GM23338 (cell line): ENCODE measurements around the gene EML2. TPM values are rescaled to one million over a fixed set of nuclear protein-coding genes. Genes with fewer than 3 reads are reported as not detected.

ENCODE experiments used
- ATAC-seq: fragments of 200-7000 bp; cut with Tn5 transposase; 3 replicates; pipeline ENCODE4 v1.9.1; 2020
- DNase-seq: peaks from one replicate; pipeline ENCODE4 v3.0.0-alpha.2; 2015; ENCODE audit warnings: low spot score
- H2AFZ ChIP-seq: fragments of 200-600 bp; sonication (generic); 2 replicates; pipeline ENCODE4 v1.8.0; 2016; ENCODE audit warnings: antibody characterized with exemption, mild to moderate bottlenecking, moderate library complexity
- H3F3A ChIP-seq: fragments of 200-600 bp; sonication (generic); replicated peaks from 2 replicates; pipeline ENCODE4 v1.8.0; 2017; ENCODE audit warnings: antibody characterized with exemption, mixed run types, low read depth
- H3K27ac ChIP-seq: fragments of 200-600 bp; sonication (generic); 2 replicates; pipeline ENCODE4 v1.6.1; 2016; ENCODE audit warnings: low read depth
- H3K27me3 ChIP-seq: fragments of 200-600 bp; sonication (generic); 2 replicates; pipeline ENCODE4 v1.8.0; 2016; ENCODE audit warnings: mild to moderate bottlenecking, mixed run types, moderate library complexity; ENCODE audit not compliant: insufficient read depth
- H3K36me3 ChIP-seq: fragments of 200-600 bp; sonication (generic); 2 replicates; pipeline ENCODE4 v1.8.0; 2016; ENCODE audit warnings: mild to moderate bottlenecking; ENCODE audit not compliant: insufficient read depth
- H3K4me1 ChIP-seq: fragments of 200-600 bp; sonication (generic); 2 replicates; pipeline ENCODE4 v1.8.0; 2016; ENCODE audit warnings: mild to moderate bottlenecking, moderate library complexity; ENCODE audit not compliant: insufficient read depth
- H3K4me2 ChIP-seq: fragments of 200-600 bp; sonication (generic); 2 replicates; pipeline ENCODE4 v1.7.1; 2017; ENCODE audit warnings: mixed run types
- H3K4me3 ChIP-seq: fragments of 200-600 bp; sonication (generic); 2 replicates; pipeline ENCODE4 v1.6.1; 2016; ENCODE audit warnings: mixed run types
- H3K79me2 ChIP-seq: fragments of 200-600 bp; sonication (generic); replicated peaks from 2 replicates; pipeline ENCODE4 v1.8.0; 2017; ENCODE audit warnings: mild to moderate bottlenecking; ENCODE audit not compliant: insufficient read depth
- H3K9me2 ChIP-seq: fragments of 200-600 bp; sonication (generic); 2 replicates; pipeline ENCODE4 v1.8.0; 2017; ENCODE audit not compliant: insufficient read depth
- H4K20me1 ChIP-seq: fragments of 200-600 bp; sonication (generic); replicated peaks from 2 replicates; pipeline ENCODE4 v1.8.0; 2017; ENCODE audit warnings: mild to moderate bottlenecking; ENCODE audit not compliant: insufficient read depth
- H3K27ac Mint-ChIP-seq: 2 replicates; pipeline ENCODE4 v1.8.0; 2020; ENCODE audit warnings: inconsistent platforms, mild to moderate bottlenecking, moderate library complexity, mixed read lengths
- H3K27me3 Mint-ChIP-seq: 3 replicates; pipeline ENCODE4 v1.8.0; 2022; ENCODE audit warnings: low read depth, mild to moderate bottlenecking, moderate library complexity, mixed read lengths, inconsistent platforms; ENCODE audit not compliant: insufficient read depth, poor library complexity
- H3K36me3 Mint-ChIP-seq: 3 replicates; pipeline ENCODE4 v1.8.0; 2021; ENCODE audit warnings: low read depth, mild to moderate bottlenecking, inconsistent platforms, moderate library complexity, mixed read lengths
- H3K4me1 Mint-ChIP-seq: 3 replicates; pipeline ENCODE4 v1.8.0; 2020; ENCODE audit warnings: mild to moderate bottlenecking, inconsistent platforms, mixed read lengths
- H3K4me3 Mint-ChIP-seq: 3 replicates; pipeline ENCODE4 v1.8.0; 2021; ENCODE audit warnings: moderate library complexity, mild to moderate bottlenecking, inconsistent platforms, mixed read lengths
- H3K9me3 Mint-ChIP-seq: 3 replicates; pipeline ENCODE4 v1.8.0; 2020; ENCODE audit warnings: moderate library complexity, mild to moderate bottlenecking, inconsistent platforms, mixed read lengths
- CREB1 ChIP-seq: fragments of 250-450 bp; sonication (Bioruptor Pico); IDR thresholded peaks from 2 replicates; pipeline ENCODE4 v1.5.0; 2020; ENCODE audit warnings: low read depth, mild to moderate bottlenecking, moderate library complexity
- EZH2 ChIP-seq: fragments of 200-600 bp; sonication (generic); IDR thresholded peaks from one replicate; pipeline ENCODE4 v1.8.0; 2017; ENCODE audit warnings: antibody characterized with exemption, mild to moderate bottlenecking, low read depth; ENCODE audit not compliant: unreplicated experiment
- JUNB ChIP-seq: IDR thresholded peaks from one replicate; pipeline ENCODE4 v1.6.1; 2016; ENCODE audit warnings: antibody characterized with exemption; ENCODE audit not compliant: unreplicated experiment
- ZNF114 ChIP-seq: fragments of 250-450 bp; sonication (Bioruptor Pico); IDR thresholded peaks from 2 replicates; pipeline ENCODE4 v1.5.0; 2020; ENCODE audit warnings: mild to moderate bottlenecking, moderate library complexity
- ZNF331 ChIP-seq: fragments of 250-450 bp; sonication (Bioruptor Pico); IDR thresholded peaks from 2 replicates; pipeline ENCODE4 v1.5.0; 2020; ENCODE audit warnings: low read depth, mild to moderate bottlenecking, moderate library complexity
- polyA plus RNA-seq: library from polyadenylated mRNA; unstranded; fragments of >200 nt; fragmentation: Nextera tagmentation; extraction: Ambion mirVana; gene quantifications from 2 replicates; pipeline ENCODE4 v1.2.1, GENCODE V29; 2016
- total RNA-seq: library from RNA; depleted of rRNA; stranded (reverse); fragments of >200 nt; shearing (Covaris generic); gene quantifications from 2 replicates; pipeline ENCODE4 v1.2.3, GENCODE V29; 2014
- TF ChIP-seq, protein P1 (sequence below): fragments of 250-450 bp; sonication (Bioruptor Pico); IDR thresholded peaks from 2 replicates; pipeline ENCODE4 v1.5.0; 2020; ENCODE audit warnings: mild to moderate bottlenecking, moderate library complexity
- TF ChIP-seq, protein P2 (sequence below): IDR thresholded peaks from 2 replicates; pipeline ENCODE4 v1.6.1; 2016; ENCODE audit warnings: antibody characterized with exemption
- TF ChIP-seq, protein P3 (sequence below), 2 experiments: fragments of 200-600 bp in 1 of 2; sonication (generic) in 1 of 2; conservative IDR thresholded peaks; 2 replicates each; pipeline versions ENCODE4 v1.5.1 to v1.6.1; 2016 to 2017; ENCODE audit warnings: antibody characterized with exemption in 2 of 2, low read depth in 2 of 2, mild to moderate bottlenecking in 2 of 2, moderate library complexity in 1 of 2

The EML2 gene
- total and polyA plus RNA-seq, 2 experiments from 2014 or later, result 7.1 to 33.9 TPM

DNA sequence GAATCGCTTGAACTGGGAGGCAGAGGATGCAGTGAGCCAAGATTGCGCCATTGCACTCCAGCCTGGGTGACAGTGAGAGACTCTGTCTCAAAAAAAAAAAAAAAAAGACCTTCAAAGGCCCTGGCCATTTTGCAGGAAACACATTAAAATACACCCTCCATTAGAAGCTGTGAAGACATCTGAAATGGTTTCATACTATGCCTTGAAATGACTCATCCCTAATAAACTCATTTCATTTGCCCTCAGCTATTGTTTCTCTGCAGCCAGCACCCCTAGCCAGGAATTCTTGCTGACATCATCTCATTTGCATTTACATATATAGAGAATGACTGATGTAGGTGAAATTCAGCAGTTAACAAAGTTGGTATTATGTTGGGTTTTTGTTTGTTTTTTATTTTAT, 8.7 kb downstream of the EML2 start (continued):
- TF ChIP-seq, protein P1, sequence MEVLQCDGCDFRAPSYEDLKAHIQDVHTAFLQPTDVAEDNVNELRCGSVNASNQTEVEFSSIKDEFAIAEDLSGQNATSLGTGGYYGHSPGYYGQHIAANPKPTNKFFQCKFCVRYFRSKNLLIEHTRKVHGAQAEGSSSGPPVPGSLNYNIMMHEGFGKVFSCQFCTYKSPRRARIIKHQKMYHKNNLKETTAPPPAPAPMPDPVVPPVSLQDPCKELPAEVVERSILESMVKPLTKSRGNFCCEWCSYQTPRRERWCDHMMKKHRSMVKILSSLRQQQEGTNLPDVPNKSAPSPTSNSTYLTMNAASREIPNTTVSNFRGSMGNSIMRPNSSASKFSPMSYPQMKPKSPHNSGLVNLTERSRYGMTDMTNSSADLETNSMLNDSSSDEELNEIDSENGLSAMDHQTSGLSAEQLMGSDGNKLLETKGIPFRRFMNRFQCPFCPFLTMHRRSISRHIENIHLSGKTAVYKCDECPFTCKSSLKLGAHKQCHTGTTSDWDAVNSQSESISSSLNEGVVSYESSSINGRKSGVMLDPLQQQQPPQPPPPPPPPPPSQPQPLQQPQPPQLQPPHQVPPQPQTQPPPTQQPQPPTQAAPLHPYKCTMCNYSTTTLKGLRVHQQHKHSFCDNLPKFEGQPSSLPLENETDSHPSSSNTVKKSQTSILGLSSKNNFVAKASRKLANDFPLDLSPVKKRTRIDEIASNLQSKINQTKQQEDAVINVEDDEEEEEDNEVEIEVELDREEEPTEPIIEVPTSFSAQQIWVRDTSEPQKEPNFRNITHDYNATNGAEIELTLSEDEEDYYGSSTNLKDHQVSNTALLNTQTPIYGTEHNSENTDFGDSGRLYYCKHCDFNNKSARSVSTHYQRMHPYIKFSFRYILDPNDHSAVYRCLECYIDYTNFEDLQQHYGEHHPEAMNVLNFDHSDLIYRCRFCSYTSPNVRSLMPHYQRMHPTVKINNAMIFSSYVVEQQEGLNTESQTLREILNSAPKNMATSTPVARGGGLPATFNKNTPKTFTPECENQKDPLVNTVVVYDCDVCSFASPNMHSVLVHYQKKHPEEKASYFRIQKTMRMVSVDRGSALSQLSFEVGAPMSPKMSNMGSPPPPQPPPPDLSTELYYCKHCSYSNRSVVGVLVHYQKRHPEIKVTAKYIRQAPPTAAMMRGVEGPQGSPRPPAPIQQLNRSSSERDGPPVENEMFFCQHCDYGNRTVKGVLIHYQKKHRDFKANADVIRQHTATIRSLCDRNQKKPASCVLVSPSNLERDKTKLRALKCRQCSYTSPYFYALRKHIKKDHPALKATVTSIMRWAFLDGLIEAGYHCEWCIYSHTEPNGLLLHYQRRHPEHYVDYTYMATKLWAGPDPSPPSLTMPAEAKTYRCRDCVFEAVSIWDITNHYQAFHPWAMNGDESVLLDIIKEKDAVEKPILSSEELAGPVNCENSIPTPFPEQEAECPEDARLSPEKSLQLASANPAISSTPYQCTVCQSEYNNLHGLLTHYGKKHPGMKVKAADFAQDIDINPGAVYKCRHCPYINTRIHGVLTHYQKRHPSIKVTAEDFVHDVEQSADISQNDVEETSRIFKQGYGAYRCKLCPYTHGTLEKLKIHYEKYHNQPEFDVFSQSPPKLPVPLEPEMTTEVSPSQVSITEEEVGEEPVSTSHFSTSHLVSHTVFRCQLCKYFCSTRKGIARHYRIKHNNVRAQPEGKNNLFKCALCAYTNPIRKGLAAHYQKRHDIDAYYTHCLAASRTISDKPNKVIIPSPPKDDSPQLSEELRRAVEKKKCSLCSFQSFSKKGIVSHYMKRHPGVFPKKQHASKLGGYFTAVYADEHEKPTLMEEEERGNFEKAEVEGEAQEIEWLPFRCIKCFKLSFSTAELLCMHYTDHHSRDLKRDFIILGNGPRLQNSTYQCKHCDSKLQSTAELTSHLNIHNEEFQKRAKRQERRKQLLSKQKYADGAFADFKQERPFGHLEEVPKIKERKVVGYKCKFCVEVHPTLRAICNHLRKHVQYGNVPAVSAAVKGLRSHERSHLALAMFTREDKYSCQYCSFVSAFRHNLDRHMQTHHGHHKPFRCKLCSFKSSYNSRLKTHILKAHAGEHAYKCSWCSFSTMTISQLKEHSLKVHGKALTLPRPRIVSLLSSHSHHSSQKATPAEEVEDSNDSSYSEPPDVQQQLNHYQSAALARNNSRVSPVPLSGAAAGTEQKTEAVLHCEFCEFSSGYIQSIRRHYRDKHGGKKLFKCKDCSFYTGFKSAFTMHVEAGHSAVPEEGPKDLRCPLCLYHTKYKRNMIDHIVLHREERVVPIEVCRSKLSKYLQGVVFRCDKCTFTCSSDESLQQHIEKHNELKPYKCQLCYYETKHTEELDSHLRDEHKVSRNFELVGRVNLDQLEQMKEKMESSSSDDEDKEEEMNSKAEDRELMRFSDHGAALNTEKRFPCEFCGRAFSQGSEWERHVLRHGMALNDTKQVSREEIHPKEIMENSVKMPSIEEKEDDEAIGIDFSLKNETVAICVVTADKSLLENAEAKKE (CRISPR knock-in tag), result no peak
- TF ChIP-seq EZH2 (no peak), JUNB (no peak), ZNF114 (CRISPR knock-in tag) (no peak)
- TF ChIP-seq, protein P2, sequence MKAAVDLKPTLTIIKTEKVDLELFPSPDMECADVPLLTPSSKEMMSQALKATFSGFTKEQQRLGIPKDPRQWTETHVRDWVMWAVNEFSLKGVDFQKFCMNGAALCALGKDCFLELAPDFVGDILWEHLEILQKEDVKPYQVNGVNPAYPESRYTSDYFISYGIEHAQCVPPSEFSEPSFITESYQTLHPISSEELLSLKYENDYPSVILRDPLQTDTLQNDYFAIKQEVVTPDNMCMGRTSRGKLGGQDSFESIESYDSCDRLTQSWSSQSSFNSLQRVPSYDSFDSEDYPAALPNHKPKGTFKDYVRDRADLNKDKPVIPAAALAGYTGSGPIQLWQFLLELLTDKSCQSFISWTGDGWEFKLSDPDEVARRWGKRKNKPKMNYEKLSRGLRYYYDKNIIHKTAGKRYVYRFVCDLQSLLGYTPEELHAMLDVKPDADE, result no peak

DNA sequence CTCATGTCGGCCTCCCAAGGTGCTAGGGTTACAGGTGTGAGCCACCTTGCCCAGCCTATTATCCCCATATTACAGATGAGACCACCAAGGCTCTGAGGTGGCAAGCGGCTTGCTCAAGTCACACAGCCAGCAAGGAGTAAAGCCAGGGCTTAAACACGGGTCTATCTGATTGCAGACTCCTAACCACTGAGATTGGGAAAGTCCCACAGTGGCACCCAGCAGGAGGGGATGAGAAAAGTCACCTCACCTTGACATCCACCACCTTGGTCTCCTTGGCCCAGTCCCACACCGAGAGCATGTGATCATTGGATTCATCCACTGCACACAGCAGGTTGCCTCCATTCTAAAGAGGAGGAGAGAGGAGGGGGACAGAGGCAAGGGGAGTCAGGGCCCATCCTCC, 9.5 kb downstream of the EML2 start:
- peaks cover 16% of the 10 kb centered on the region for H3K27me3 Mint-ChIP-seq
- H3K9me2 ChIP-seq, result no peaks in the 10 kb centered on the region
- H3K4me1 ChIP-seq, result peaks cover 5% of the 10 kb centered on the region
- H3K9me3 Mint-ChIP-seq, result no peaks in the 10 kb centered on the region
- peaks cover 22% of the 10 kb centered on the region for H3K4me1 Mint-ChIP-seq
- H3K4me3 Mint-ChIP-seq, result no peak overlapping the region
- H2AFZ ChIP-seq, result no peak overlapping the region
- ATAC-seq (no peak), DNase-seq (no peak)
- no peaks in the 10 kb centered on the region for H3K36me3 ChIP-seq
- 0 out of 2 replicates have a peak overlapping the region, but pooled peaks have one; percentile 66 for H3K27ac ChIP-seq
- peaks cover 5% of the 10 kb centered on the region; the same call in 2 of the 3 replicates for H3K36me3 Mint-ChIP-seq
- no peak overlapping the region; the same call in 1 of the 2 replicates for H3K27ac Mint-ChIP-seq
- H3F3A ChIP-seq, result peaks cover 7% of the 10 kb centered on the region; the same call in 1 of the 2 replicates
- H4K20me1 ChIP-seq, result no peaks in the 10 kb centered on the region
- no peak overlapping the region for H3K4me3 ChIP-seq
- no peak overlapping the region for H3K4me2 ChIP-seq
- no peaks in the 10 kb centered on the region for H3K79me2 ChIP-seq
- H3K27me3 ChIP-seq, result no peaks in the 10 kb centered on the region
- TF ChIP-seq ZNF331 (CRISPR knock-in tag) (no peak), CREB1 (CRISPR knock-in tag) (no peak), EZH2 (no peak), ZNF114 (CRISPR knock-in tag) (no peak)
- TF ChIP-seq, protein P3, sequence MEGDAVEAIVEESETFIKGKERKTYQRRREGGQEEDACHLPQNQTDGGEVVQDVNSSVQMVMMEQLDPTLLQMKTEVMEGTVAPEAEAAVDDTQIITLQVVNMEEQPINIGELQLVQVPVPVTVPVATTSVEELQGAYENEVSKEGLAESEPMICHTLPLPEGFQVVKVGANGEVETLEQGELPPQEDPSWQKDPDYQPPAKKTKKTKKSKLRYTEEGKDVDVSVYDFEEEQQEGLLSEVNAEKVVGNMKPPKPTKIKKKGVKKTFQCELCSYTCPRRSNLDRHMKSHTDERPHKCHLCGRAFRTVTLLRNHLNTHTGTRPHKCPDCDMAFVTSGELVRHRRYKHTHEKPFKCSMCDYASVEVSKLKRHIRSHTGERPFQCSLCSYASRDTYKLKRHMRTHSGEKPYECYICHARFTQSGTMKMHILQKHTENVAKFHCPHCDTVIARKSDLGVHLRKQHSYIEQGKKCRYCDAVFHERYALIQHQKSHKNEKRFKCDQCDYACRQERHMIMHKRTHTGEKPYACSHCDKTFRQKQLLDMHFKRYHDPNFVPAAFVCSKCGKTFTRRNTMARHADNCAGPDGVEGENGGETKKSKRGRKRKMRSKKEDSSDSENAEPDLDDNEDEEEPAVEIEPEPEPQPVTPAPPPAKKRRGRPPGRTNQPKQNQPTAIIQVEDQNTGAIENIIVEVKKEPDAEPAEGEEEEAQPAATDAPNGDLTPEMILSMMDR (conservative IDR thresholded peaks at IDR 0.05; ENCODE audit: low read depth in 2 of 2), result no peak
